AG09309 (cell line): ENCODE data around the gene GAPVD1.
"Not testable (repeated sequence)": the region's sequence is repeated elsewhere in the genome, so short reads cannot be mapped to it uniquely, and the experiment has no call there.

Source experiments
- DNase-seq: peaks from one replicate; pipeline ENCODE4 v3.0.0-alpha.2; 2010; ENCODE audit warnings: low read depth
- H3K4me3 ChIP-seq: 2 replicates; pipeline ENCODE4 v1.5.1; 2011; ENCODE audit warnings: mild to moderate bottlenecking, low read depth, low read length, moderate library complexity; ENCODE audit not compliant: control insufficient read depth
- TF ChIP-seq, protein P1 (sequence below): IDR thresholded peaks from 2 replicates; pipeline ENCODE4 v1.5.1; 2011; ENCODE audit warnings: mild to moderate bottlenecking, low read depth, low read length, inconsistent platforms; ENCODE audit not compliant: insufficient read depth, control insufficient read depth; ENCODE audit errors: missing control alignments

GAPVD1 gene

GRCh38 chr9:125258832-125259534, 2.6 kb upstream of the GAPVD1 start:
- TF ChIP-seq, protein P1, sequence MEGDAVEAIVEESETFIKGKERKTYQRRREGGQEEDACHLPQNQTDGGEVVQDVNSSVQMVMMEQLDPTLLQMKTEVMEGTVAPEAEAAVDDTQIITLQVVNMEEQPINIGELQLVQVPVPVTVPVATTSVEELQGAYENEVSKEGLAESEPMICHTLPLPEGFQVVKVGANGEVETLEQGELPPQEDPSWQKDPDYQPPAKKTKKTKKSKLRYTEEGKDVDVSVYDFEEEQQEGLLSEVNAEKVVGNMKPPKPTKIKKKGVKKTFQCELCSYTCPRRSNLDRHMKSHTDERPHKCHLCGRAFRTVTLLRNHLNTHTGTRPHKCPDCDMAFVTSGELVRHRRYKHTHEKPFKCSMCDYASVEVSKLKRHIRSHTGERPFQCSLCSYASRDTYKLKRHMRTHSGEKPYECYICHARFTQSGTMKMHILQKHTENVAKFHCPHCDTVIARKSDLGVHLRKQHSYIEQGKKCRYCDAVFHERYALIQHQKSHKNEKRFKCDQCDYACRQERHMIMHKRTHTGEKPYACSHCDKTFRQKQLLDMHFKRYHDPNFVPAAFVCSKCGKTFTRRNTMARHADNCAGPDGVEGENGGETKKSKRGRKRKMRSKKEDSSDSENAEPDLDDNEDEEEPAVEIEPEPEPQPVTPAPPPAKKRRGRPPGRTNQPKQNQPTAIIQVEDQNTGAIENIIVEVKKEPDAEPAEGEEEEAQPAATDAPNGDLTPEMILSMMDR: no peak
- no peak overlapping the region for H3K4me3 ChIP-seq
- no peak for DNase-seq

DNA sequence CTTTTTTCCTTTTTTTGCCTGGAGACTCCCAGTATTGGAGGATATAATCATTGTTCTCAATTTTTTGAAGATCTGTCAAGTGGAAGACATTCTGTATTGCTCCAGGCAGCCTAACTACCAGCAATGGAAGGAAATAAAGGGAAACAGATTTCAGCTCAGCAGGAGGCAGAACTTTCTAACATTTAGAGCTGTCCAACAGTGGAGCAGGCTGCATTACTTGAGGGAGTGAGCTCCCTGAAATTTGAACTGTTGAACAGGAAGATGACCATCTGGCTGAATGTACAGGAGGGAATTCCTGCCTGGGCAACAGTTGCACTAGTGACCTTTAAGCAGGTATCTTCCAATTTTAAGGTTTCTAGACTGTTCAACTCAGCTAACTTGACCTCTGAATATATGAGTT, 1.1 kb upstream of the GAPVD1 start:
- no peak overlapping the region for H3K4me3 ChIP-seq
- TF ChIP-seq, protein P1: no peak
- DNase-seq: no peak

DNA sequence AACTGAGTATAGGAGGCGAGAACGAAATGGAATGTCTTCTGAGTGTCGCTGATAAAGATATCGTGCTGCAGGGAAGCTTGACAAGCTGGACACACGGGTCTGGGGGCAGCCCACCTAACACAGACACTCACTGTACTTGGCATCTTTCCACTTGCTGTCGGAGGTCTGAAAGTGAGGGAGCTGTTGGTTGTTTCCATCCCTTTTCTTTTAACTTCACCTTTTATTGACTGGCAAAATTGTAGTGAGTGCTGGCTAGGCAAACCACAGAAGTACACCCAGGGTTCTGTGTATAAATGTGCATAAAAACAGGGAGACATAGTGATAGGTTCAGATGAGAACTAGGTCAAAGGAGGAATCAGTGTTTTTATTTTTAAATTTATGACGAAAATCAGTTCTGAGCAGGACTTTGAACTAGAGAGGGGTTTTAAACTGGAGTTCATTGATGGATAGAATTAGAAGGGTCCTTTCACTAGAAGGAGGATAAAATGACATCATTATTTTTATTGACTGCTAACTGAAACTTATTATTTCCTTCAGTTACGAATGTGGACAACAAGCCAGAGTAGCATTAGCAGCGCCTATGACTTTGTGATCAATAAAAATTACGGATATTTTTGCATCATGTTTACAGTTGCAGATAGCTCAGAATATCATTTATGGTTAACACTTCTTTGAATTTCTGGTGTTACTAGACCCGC, 817 bp downstream of the GAPVD1 start:
- H3K4me3 ChIP-seq: peak overlapping the region; percentile 72
- DNase-seq: no peak
- TF ChIP-seq, protein P1: no peak

- not testable (repeated sequence) for H3K4me3 ChIP-seq, DNase-seq
Measured at GRCh38 chr9:125264068-125264467, 2.4 kb downstream of the GAPVD1 start.

DNA sequence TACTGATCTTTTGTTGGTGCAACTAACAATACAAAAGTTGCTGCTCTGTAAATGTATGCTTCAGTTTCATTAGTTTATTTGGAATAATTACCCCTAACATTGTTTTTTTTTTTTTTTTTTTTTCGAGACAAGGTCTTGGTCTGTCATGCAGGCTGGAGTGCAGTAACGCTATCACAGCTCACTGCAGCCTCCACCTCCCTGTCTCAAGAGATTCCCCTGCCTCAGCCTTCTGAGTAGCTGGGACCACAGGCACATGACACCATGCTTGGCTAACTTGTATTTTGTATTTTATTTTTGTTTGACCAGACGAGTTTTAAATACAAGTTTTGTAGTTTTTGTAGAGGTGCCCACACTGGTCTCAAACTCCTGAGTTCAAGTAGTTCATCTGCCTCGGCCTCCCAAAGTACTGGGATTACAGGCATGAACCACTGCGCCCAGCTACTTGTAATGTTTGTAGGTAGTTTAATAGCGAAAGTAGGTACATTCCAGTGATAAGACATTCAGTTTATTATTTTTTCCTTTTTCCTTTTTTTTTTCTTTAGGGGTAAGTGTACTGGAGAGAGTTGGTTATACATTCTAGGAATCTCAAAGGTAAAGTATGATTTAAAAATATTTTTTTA, 6.9 kb downstream of the GAPVD1 start:
- TF ChIP-seq, protein P1: no peak
- no peak for DNase-seq
- H3K4me3 ChIP-seq: no peak overlapping the region

- no peak overlapping the region for H3K4me3 ChIP-seq
- TF ChIP-seq, protein P1: no peak
Measured at GRCh38 chr9:125269014-125269397, 7.4 kb downstream of the GAPVD1 start.

GRCh38 chr9:125271081-125271480, 9.5 kb downstream of the GAPVD1 start:
- no peak overlapping the region for H3K4me3 ChIP-seq
- no peak for DNase-seq
- TF ChIP-seq, protein P1: no peak

More at GRCh38 chr9:125269014-125269397, 7.4 kb downstream of the GAPVD1 start:
- DNase-seq: no peak
